Smooth muscle cell of bladder (primary cell): Measurements from ENCODE around the gene CCNJ. TPM values are rescaled to one million over a fixed set of nuclear protein-coding genes. Genes with fewer than 3 reads are reported as not detected.

ENCODE experiments used
- total RNA-seq: library from RNA; depleted of rRNA; stranded (reverse); fragments of >200 nt; gene quantifications from 2 replicates; pipeline ENCODE4 v1.2.3, GENCODE V29; 2014

Gene CCNJ, protein sequence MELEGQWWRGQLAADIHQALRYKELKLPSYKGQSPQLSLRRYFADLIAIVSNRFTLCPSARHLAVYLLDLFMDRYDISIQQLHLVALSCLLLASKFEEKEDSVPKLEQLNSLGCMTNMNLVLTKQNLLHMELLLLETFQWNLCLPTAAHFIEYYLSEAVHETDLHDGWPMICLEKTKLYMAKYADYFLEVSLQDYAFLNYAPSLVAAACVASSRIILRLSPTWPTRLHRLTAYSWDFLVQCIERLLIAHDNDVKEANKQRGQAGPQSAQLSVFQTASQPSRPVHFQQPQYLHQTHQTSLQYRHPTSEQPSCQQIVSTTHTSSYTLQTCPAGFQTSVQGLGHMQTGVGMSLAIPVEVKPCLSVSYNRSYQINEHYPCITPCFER
- total RNA-seq: 4.0 and 4.8 TPM in 2 replicates

DNA sequence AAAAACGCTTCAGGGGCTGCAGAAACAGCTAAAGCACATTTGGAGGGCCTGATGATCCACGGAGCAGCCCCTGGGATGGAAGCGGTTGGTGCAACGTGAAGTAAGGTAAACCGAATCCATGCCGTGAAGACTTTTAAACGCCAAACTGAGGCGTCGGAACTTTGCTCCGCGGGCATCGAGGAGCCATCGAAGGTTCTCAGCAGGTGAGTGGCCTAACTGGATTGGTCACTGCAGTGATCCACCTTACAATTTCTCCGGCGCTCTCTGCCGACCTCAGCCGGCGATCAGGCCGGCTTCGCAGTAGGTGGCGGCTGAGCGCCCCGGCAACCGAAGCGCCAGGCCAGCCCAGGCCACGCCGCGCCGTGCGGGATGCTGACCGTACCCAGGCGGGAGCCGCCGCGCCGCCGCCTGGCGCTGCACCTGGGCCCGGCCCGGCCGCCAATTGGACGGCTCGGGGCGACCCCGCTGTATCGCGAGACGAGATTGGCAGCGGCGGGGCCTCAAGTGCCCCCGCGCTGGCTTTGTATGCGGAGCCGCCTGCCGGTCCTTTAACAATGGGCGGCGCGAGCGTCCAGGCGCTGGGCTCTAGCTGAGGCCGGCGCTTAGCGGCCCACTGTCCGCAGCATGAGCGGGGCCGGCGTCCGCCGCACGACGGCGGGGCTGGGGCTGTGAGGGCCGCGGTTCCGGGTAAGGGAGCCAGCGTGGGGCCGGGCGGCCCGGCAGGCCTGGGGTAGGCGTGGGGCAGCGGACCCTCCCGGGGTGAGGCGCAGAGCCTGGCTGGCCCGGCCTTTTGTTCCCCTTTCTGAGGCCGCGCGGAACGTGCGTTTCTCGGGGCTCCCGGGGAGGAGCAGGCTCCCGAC is at the start of gene CCNJ:
Gene CCNJ (plus strand): TSS at position 551 of the 860 bp plus-strand sequence. CDS start 811 bp downstream, outside the sequence.

Other genes with a start within 250 kb of the CCNJ start
- gene CC2D2B, start 135.6 kb upstream of the CCNJ start, total RNA-seq: 0.14 and 0.18 TPM in 2 replicates
- 10.2 and 13.2 TPM in 2 replicates for gene ZNF518A, start 86.7 kb downstream of the CCNJ start, total RNA-seq
- 0.09 and 0.28 TPM in 2 replicates for gene BLNK, start 228.0 kb downstream of the CCNJ start, total RNA-seq